Neuronal stem cell (in vitro differentiated cells): Measurements from ENCODE around the gene ZNF280C.
"Not testable (repeated sequence)": the region's sequence is repeated elsewhere in the genome, so short reads cannot be mapped to it uniquely, and the experiment has no call there.

ENCODE experiments used
- DNase-seq: peaks from one replicate; pipeline ENCODE4 v3.0.0-alpha.2; 2013; ENCODE audit warnings: low spot score
- H2AFZ ChIP-seq: one replicate; pipeline ENCODE4 v1.6.1; 2013; ENCODE audit warnings: mild to moderate bottlenecking, low read length, inconsistent platforms
- H2AK5ac ChIP-seq: 2 replicates; pipeline ENCODE4 v1.6.1; 2013; ENCODE audit warnings: low read depth, mild to moderate bottlenecking, inconsistent platforms, low read length, moderate library complexity, mixed read lengths
- H2BK120ac ChIP-seq: 2 replicates; pipeline ENCODE4 v1.6.1; 2013; ENCODE audit warnings: low read depth, mild to moderate bottlenecking, inconsistent platforms, low read length, moderate library complexity, mixed read lengths
- H2BK12ac ChIP-seq: one replicate; pipeline ENCODE4 v1.6.1; 2013; ENCODE audit warnings: low read length, inconsistent platforms
- H2BK15ac ChIP-seq: 2 replicates; pipeline ENCODE4 v1.6.1; 2013; ENCODE audit warnings: mild to moderate bottlenecking, low read length, inconsistent platforms, mixed read lengths
- H2BK5ac ChIP-seq: one replicate; pipeline ENCODE4 v1.6.1; 2013; ENCODE audit warnings: inconsistent platforms, mild to moderate bottlenecking, low read length, moderate library complexity
- H3K14ac ChIP-seq: one replicate; pipeline ENCODE4 v1.6.1; 2013; ENCODE audit warnings: low read length, inconsistent platforms
- H3K18ac ChIP-seq: 2 replicates; pipeline ENCODE4 v1.6.1; 2013; ENCODE audit warnings: low read length, inconsistent platforms
- H3K23ac ChIP-seq: 2 replicates; pipeline ENCODE4 v1.6.1; 2013; ENCODE audit warnings: low read depth, mild to moderate bottlenecking, mixed read lengths, low read length, inconsistent platforms; ENCODE audit not compliant: poor library complexity
- H3K27ac ChIP-seq: replicated peaks from 3 replicates; pipeline ENCODE4 v1.5.1; 2013; ENCODE audit warnings: low read length, inconsistent platforms
- H3K27me3 ChIP-seq, 3 experiments: 2 replicates each; pipeline ENCODE4 v1.6.1; 2013; ENCODE audit warnings: low read length in 3 of 3, mild to moderate bottlenecking in 2 of 3, inconsistent platforms in 1 of 3, low read depth in 1 of 3, mixed read lengths in 1 of 3, moderate library complexity in 1 of 3; ENCODE audit not compliant: control insufficient read depth in 3 of 3, insufficient read depth in 3 of 3
- H3K36me3 ChIP-seq, 2 donors: replicated peaks in 1 of 2; 2 replicates each; pipeline ENCODE4 v1.6.1; 2013; ENCODE audit warnings: low read length in 2 of 2; ENCODE audit not compliant: control insufficient read depth in 2 of 2, insufficient read depth in 2 of 2
- H3K4ac ChIP-seq: 2 replicates; pipeline ENCODE4 v1.6.1; 2013; ENCODE audit warnings: inconsistent platforms, mild to moderate bottlenecking, low read length, moderate library complexity
- H3K4me1 ChIP-seq, 2 donors: 1 replicate in 1 of 2; 2 replicates in 1 of 2; pipeline ENCODE4 v1.6.1; 2013; ENCODE audit warnings: low read length in 2 of 2, low read depth in 1 of 2; ENCODE audit not compliant: control insufficient read depth in 2 of 2, insufficient read depth in 1 of 2
- H3K4me2 ChIP-seq: one replicate; pipeline ENCODE4 v1.6.1; 2013; ENCODE audit warnings: mild to moderate bottlenecking, low read length, inconsistent platforms; ENCODE audit not compliant: insufficient read depth, poor library complexity, severe bottlenecking
- H3K4me3 ChIP-seq, 2 donors: 2 replicates each; pipeline ENCODE4 v1.5.1; 2013; ENCODE audit warnings: low read length in 2 of 2, mild to moderate bottlenecking in 2 of 2, inconsistent platforms in 1 of 2, moderate library complexity in 1 of 2
- H3K79me1 ChIP-seq: one replicate; pipeline ENCODE4 v1.6.1; 2013; ENCODE audit warnings: low read depth, mild to moderate bottlenecking, inconsistent platforms, low read length, moderate library complexity
- H3K9ac ChIP-seq: one replicate; pipeline ENCODE4 v1.6.1; 2013; ENCODE audit warnings: mild to moderate bottlenecking, low read depth, low read length, inconsistent platforms; ENCODE audit not compliant: poor library complexity
- H3K9me3 ChIP-seq, 2 donors: replicated peaks in 1 of 2; 2 replicates each; pipeline versions ENCODE3 to v1.6.1; 2013; ENCODE audit warnings: low read length in 2 of 2, mild to moderate bottlenecking in 2 of 2, inconsistent platforms in 1 of 2, low read depth in 1 of 2, mixed read lengths in 1 of 2, moderate library complexity in 1 of 2; ENCODE audit not compliant: control insufficient read depth in 2 of 2, insufficient read depth in 1 of 2
- H4K8ac ChIP-seq: one replicate; pipeline ENCODE4 v1.6.1; 2013; ENCODE audit warnings: low read depth, mild to moderate bottlenecking, inconsistent platforms, low read length, moderate library complexity
- H4K91ac ChIP-seq: one replicate; pipeline ENCODE4 v1.6.1; 2013; ENCODE audit warnings: low read length, low read depth, mild to moderate bottlenecking, inconsistent platforms; ENCODE audit not compliant: poor library complexity
- WGBS, 2 donors: extraction: QIAGEN DNeasy Blood & Tissue Kit; methylation state at CpG; one replicate each; pipeline ENCODE4 v1.1.7; 2013; ENCODE audit warnings: missing lambda C conversion rate in 2 of 2, mixed read lengths in 1 of 2; ENCODE audit not compliant: insufficient read length in 2 of 2, insufficient replicate concordance in 1 of 2; ENCODE audit errors: extremely low coverage in 2 of 2; 5-methylcytosine and 5-hydroxymethylcytosine counted together

ZNF280C gene

DNA sequence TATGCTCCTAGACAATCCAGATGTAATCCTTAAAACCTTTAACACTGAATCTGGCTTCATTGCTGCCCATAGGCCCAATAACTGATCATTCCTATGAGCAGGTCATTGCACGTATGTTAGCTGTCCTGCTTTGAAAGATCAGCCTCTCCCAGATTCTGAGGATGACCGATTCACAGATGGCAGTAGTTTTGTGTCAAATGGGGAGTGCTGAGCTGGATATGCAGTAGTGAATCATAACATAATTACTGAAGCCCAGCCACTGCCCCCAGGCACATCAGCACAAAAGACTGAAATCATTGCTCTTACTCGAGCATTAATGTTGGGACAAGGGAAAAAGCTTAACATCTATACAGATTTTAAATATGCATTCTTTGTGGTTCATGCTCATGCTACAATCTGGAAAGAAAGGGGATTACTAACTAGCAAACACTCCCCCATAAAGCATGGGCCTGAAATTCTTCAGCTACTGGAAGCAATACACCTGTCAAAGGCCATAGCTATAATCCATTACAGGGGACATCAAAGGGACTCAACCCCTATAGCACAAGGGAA, 16.4 kb upstream of the ZNF280C start:
- no peak overlapping the region for H4K91ac ChIP-seq
- no peak overlapping the region for H3K4me2 ChIP-seq
- no peak overlapping the region for H4K8ac ChIP-seq
- no peaks in the 10 kb centered on the region for H3K36me3 ChIP-seq
- no peaks in the 10 kb centered on the region for H3K79me1 ChIP-seq
- no peak overlapping the region for H2BK120ac ChIP-seq
- no peaks in the 10 kb centered on the region for H3K9me3 ChIP-seq
- no peak overlapping the region for H3K23ac ChIP-seq
- H2AFZ ChIP-seq, result no peak overlapping the region
- no peak overlapping the region for H3K14ac ChIP-seq
- H2BK12ac ChIP-seq, result no peak overlapping the region
- H3K4me3 ChIP-seq, result no peak overlapping the region
- no peak for DNase-seq
- peaks cover 0 to 24% (median 0%) of the 10 kb centered on the region in 3 experiments for H3K27me3 ChIP-seq
- H3K4ac ChIP-seq, result no peak overlapping the region
- H2BK5ac ChIP-seq, result no peak overlapping the region
- peaks cover 0 to 4% of the 10 kb centered on the region in 2 donors for H3K4me1 ChIP-seq
- H3K9ac ChIP-seq, result no peak overlapping the region
- no CpG with 5 or more reads among the region's 3 CpGs for WGBS, 2 donors
- H3K18ac ChIP-seq, result no peak overlapping the region
- H3K27ac ChIP-seq, result no peak overlapping the region
- H2AK5ac ChIP-seq, result no peak overlapping the region
- no peak overlapping the region for H2BK15ac ChIP-seq

- Histone ChIP-seq H3K36me3 (no peaks in the 10 kb centered on the region), H3K79me1 (no peaks in the 10 kb centered on the region), H2AFZ (no peak overlapping the region), H3K9ac (no peak overlapping the region), H2BK12ac (no peak overlapping the region), H3K4ac (no peak overlapping the region), H3K9me3 (no peaks in the 10 kb centered on the region), H3K27me3 (peaks cover 0 to 24% (median 0%) of the 10 kb centered on the region in 3 experiments), H2BK15ac (no peak overlapping the region), H2AK5ac (no peak overlapping the region), H3K4me1 (peaks cover 0 to 4% of the 10 kb centered on the region in 2 donors), H3K23ac (no peak overlapping the region), H2BK5ac (no peak overlapping the region), H3K14ac (no peak overlapping the region), H3K18ac (no peak overlapping the region), H2BK120ac (no peak overlapping the region), H3K4me3 (no peak overlapping the region), H3K4me2 (no peak overlapping the region), H4K8ac (no peak overlapping the region), H3K27ac (no peak overlapping the region), H4K91ac (no peak overlapping the region)
- DNase-seq, result no peak
- no CpG with 5 or more reads among the region's 3 CpGs for WGBS, 2 donors
These were observed 13.5 kb upstream of the ZNF280C start for GRCh38 chrX:130282151-130282550.

GRCh38 chrX:130280901-130281300, 12.2 kb upstream of the ZNF280C start:
- H3K27ac ChIP-seq, result no peak overlapping the region
- H3K4me3 ChIP-seq, result no peak overlapping the region
- H3K4me2 ChIP-seq, result no peak overlapping the region
- peak overlapping the region; percentile 57 for H2AFZ ChIP-seq
- H4K8ac ChIP-seq, result no peak overlapping the region
- no peak overlapping the region for H2BK12ac ChIP-seq
- DNase-seq, result no peak
- H2AK5ac ChIP-seq, result no peak overlapping the region
- H3K14ac ChIP-seq, result no peak overlapping the region
- no peak overlapping the region for H3K18ac ChIP-seq
- H3K79me1 ChIP-seq, result no peaks in the 10 kb centered on the region
- no peak overlapping the region for H3K23ac ChIP-seq
- H3K4me1 ChIP-seq, result peaks cover 0 to 4% of the 10 kb centered on the region in 2 donors
- WGBS, 2 donors, result no CpG with 5 or more reads among the region's 3 CpGs
- no peak overlapping the region for H2BK5ac ChIP-seq
- peaks cover 0 to 29% (median 0%) of the 10 kb centered on the region in 3 experiments for H3K27me3 ChIP-seq
- no peaks in the 10 kb centered on the region for H3K9me3 ChIP-seq
- no peak overlapping the region for H2BK15ac ChIP-seq
- H4K91ac ChIP-seq, result no peak overlapping the region
- no peak overlapping the region for H3K4ac ChIP-seq
- no peak overlapping the region for H3K9ac ChIP-seq
- no peaks in the 10 kb centered on the region for H3K36me3 ChIP-seq
- H2BK120ac ChIP-seq, result no peak overlapping the region

DNA sequence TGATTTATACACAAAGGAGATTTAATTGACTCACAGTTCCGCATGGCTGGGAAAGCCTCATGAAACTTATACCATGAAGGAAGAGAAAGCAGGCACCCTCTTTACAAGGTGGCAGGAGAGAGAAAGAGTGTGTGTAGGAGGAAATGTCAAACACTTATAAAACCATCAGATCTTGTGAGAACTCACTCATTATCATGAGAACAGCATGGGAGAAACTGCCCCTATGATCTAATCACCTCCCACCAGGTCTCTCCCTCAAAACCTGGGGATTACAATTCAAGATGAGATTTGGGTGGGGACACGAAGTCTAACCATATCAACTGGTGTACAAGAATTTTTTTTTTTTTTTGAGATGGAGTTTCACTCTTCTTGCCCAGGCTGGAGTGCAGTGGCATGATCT, 3.6 kb upstream of the ZNF280C start:
- not testable (repeated sequence) for H3K27ac ChIP-seq, H3K9me3 ChIP-seq, H3K9ac ChIP-seq, H3K14ac ChIP-seq, H4K8ac ChIP-seq, H3K23ac ChIP-seq, H2BK12ac ChIP-seq, DNase-seq, H2AK5ac ChIP-seq, H2BK15ac ChIP-seq, H3K4me1 ChIP-seq, H3K18ac ChIP-seq, H2BK5ac ChIP-seq, H2AFZ ChIP-seq, H3K4ac ChIP-seq, H3K79me1 ChIP-seq, H3K36me3 ChIP-seq, H4K91ac ChIP-seq, H3K4me3 ChIP-seq, H3K4me2 ChIP-seq, H2BK120ac ChIP-seq
- no CpG with 5 or more reads among the region's 2 CpGs for WGBS, 2 donors
- H3K27me3 ChIP-seq, result peaks cover 0 to 13% (median 0%) of the 10 kb centered on the region in 3 experiments
